GM21786 (cell line): ENCODE results near the gene ANGPTL8.

Experiments used
- ATAC-seq: cut with Tn5 transposase; IDR thresholded peaks from one replicate; pipeline ENCODE4 v1.9.1; 2021; ENCODE audit not compliant: unreplicated experiment

Gene ANGPTL8

GRCh38 chr19:11203194-11204075, 36.0 kb upstream of the ANGPTL8 start:
- no peak for ATAC-seq

- no peak for ATAC-seq
These were observed 35.3 kb upstream of the ANGPTL8 start for GRCh38 chr19:11204076-11204602.

GRCh38 chr19:11204943-11205349, 34.5 kb upstream of the ANGPTL8 start:
- no peak for ATAC-seq

- no peak for ATAC-seq
These were observed 33.4 kb upstream of the ANGPTL8 start for GRCh38 chr19:11205939-11206570.

- ATAC-seq: no peak
These were observed 30.6 kb upstream of the ANGPTL8 start for GRCh38 chr19:11208561-11209471.

GRCh38 chr19:11209839-11210655, 29.4 kb upstream of the ANGPTL8 start:
- ATAC-seq: no peak

GRCh38 chr19:11210656-11210928, 28.8 kb upstream of the ANGPTL8 start:
- ATAC-seq: no peak

GRCh38 chr19:11214387-11214786, 25.0 kb upstream of the ANGPTL8 start:
- no peak for ATAC-seq

- ATAC-seq: no peak
These were observed 18.3 kb upstream of the ANGPTL8 start for GRCh38 chr19:11221082-11221598.

- no peak for ATAC-seq
These were observed 16.2 kb upstream of the ANGPTL8 start for GRCh38 chr19:11223200-11223599.

- no peak for ATAC-seq
These were observed 15.0 kb upstream of the ANGPTL8 start for GRCh38 chr19:11224429-11224828.

- ATAC-seq: no peak
These were observed 14.2 kb upstream of the ANGPTL8 start for GRCh38 chr19:11225172-11225571.

GRCh38 chr19:11225815-11226214, 13.6 kb upstream of the ANGPTL8 start:
- no peak for ATAC-seq

GRCh38 chr19:11226716-11227166, 12.7 kb upstream of the ANGPTL8 start:
- ATAC-seq: no peak

GRCh38 chr19:11227195-11227886, 12.1 kb upstream of the ANGPTL8 start:
- no peak for ATAC-seq

GRCh38 chr19:11230621-11231386, 8.6 kb upstream of the ANGPTL8 start:
- no peak for ATAC-seq

GRCh38 chr19:11232555-11232954, 6.9 kb upstream of the ANGPTL8 start:
- ATAC-seq: no peak

- no peak for ATAC-seq
These were observed 6.3 kb upstream of the ANGPTL8 start for GRCh38 chr19:11233073-11233472.
